ENCODE data around the gene NRAP.
A peak's percentile ranks its signal among the peaks of the same experiment; 100 is the strongest.

Gene NRAP

GRCh38 chr10:113562704-113563103, 101.1 kb downstream of the NRAP start:
- no peaks in the 10 kb centered on the region for H3K27me3 ChIP-seq (ENCODE audit: control insufficient read depth, insufficient read depth, low read length)
- H3K4me3 ChIP-seq (ENCODE audit: low read length) = no peak overlapping the region
- peaks cover 7% of the 10 kb centered on the region for H3K4me1 ChIP-seq (ENCODE audit: control insufficient read depth, insufficient read depth, low read length)
- no peaks in the 10 kb centered on the region for H3K9me3 ChIP-seq (ENCODE audit: control insufficient read depth, low read length)
- H3K36me3 ChIP-seq (ENCODE audit: control insufficient read depth, insufficient read depth, low read length) = no peaks in the 10 kb centered on the region
- peak overlapping the region; percentile 48 for H3K9ac ChIP-seq (ENCODE audit: low read length)

DNA sequence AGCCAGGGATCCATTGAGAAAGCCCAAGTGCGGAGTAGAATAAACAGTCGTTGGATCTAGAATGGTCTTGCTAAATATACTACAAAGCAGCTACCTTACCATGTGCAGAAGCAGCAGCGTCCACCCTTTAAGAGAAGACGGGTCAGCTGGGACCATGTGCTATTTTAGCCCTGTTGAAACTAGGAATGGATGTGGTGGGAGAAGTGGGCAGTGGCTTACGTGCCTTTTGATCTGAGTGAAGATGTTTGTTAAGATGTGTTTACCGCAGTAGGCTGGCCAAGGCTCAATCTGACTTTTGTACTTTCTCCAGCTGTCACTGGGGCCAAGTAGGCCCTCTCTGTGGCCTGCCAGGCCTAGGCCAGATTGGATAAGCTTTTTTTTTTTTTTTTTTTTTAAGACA, 101.8 kb downstream of the NRAP start:
- H3K4me3 ChIP-seq (ENCODE audit: low read length) = no peak overlapping the region
- no peaks in the 10 kb centered on the region for H3K27me3 ChIP-seq (ENCODE audit: control insufficient read depth, insufficient read depth, low read length)
- H3K9me3 ChIP-seq (ENCODE audit: control insufficient read depth, low read length) = no peaks in the 10 kb centered on the region
- H3K9ac ChIP-seq (ENCODE audit: low read length) = no peak overlapping the region
- peaks cover 7% of the 10 kb centered on the region for H3K4me1 ChIP-seq (ENCODE audit: control insufficient read depth, insufficient read depth, low read length)
- H3K36me3 ChIP-seq (ENCODE audit: control insufficient read depth, insufficient read depth, low read length) = no peaks in the 10 kb centered on the region

- no peaks in the 10 kb centered on the region for H3K36me3 ChIP-seq (ENCODE audit: control insufficient read depth, insufficient read depth, low read length)
- peaks cover 7% of the 10 kb centered on the region for H3K4me1 ChIP-seq (ENCODE audit: control insufficient read depth, insufficient read depth, low read length)
- H3K9me3 ChIP-seq (ENCODE audit: control insufficient read depth, low read length) = no peaks in the 10 kb centered on the region
- no peak overlapping the region for H3K9ac ChIP-seq (ENCODE audit: low read length)
- no peaks in the 10 kb centered on the region for H3K27me3 ChIP-seq (ENCODE audit: control insufficient read depth, insufficient read depth, low read length)
- H3K4me3 ChIP-seq (ENCODE audit: low read length) = no peak overlapping the region
These were observed 102.6 kb downstream of the NRAP start for GRCh38 chr10:113561214-113561613.

- H3K4me3 ChIP-seq (ENCODE audit: low read length) = no peak overlapping the region
- H3K27me3 ChIP-seq (ENCODE audit: control insufficient read depth, insufficient read depth, low read length) = no peaks in the 10 kb centered on the region
- H3K4me1 ChIP-seq (ENCODE audit: control insufficient read depth, insufficient read depth, low read length) = peaks cover 12% of the 10 kb centered on the region
- no peaks in the 10 kb centered on the region for H3K36me3 ChIP-seq (ENCODE audit: control insufficient read depth, insufficient read depth, low read length)
- no peaks in the 10 kb centered on the region for H3K9me3 ChIP-seq (ENCODE audit: control insufficient read depth, low read length)
- H3K9ac ChIP-seq (ENCODE audit: low read length) = no peak overlapping the region
These were observed 103.8 kb downstream of the NRAP start for GRCh38 chr10:113560071-113560470.

DNA sequence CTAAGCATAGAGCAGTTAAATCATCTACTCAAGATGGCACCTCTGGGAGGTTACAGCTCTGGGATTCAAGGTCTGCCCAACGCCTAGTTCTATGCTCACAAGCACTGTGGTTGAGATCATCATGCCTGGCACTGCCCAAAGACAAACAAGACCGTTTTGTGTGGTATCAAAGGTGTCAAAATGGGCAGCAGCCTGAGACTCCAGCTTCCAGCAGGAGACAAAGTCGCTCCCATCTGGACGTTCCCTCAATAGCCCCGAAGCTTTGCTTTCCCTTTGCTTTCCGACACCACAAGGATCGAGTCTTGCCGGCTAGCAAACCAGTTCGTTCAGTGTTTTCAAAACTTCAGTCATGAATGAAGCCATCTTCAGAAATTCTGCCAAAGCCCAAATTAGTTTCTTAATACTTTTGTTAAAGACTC, 105.9 kb downstream of the NRAP start:
- Histone ChIP-seq H3K9me3 (ENCODE audit: control insufficient read depth, low read length) (no peaks in the 10 kb centered on the region), H3K36me3 (ENCODE audit: control insufficient read depth, insufficient read depth, low read length) (no peaks in the 10 kb centered on the region), H3K4me1 (ENCODE audit: control insufficient read depth, insufficient read depth, low read length) (peaks cover 17% of the 10 kb centered on the region), H3K27me3 (ENCODE audit: control insufficient read depth, insufficient read depth, low read length) (no peaks in the 10 kb centered on the region), H3K9ac (ENCODE audit: low read length) (no peak overlapping the region), H3K4me3 (ENCODE audit: low read length) (no peak overlapping the region)

- Histone ChIP-seq H3K9me3 (ENCODE audit: control insufficient read depth, low read length) (no peaks in the 10 kb centered on the region), H3K9ac (ENCODE audit: low read length) (no peak overlapping the region), H3K4me3 (ENCODE audit: low read length) (no peak overlapping the region), H3K27me3 (ENCODE audit: control insufficient read depth, insufficient read depth, low read length) (no peaks in the 10 kb centered on the region), H3K36me3 (ENCODE audit: control insufficient read depth, insufficient read depth, low read length) (no peaks in the 10 kb centered on the region), H3K4me1 (ENCODE audit: control insufficient read depth, insufficient read depth, low read length) (peaks cover 21% of the 10 kb centered on the region)
These were observed 106.4 kb downstream of the NRAP start for GRCh38 chr10:113557424-113557862.

DNA sequence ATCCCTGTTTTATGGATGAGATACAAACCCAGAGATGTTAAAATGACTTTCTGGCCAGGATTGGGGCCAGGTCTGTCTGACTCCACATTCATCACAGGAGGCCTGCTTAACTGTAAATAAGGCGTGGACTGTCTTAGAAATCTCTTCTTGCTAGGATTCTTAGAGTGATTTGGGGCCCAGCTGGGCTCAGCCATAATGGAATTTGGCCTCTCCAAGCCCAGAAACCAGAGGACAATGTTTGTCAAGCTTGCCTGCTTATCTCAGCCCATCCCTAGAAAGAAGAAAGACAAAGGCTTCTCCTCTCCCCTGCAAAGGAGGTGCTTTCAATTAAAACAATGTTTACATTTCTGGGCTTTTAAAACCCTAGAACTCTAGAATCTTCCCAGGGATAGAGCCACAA, 108.1 kb downstream of the NRAP start:
- H3K27me3 ChIP-seq (ENCODE audit: control insufficient read depth, insufficient read depth, low read length) = no peaks in the 10 kb centered on the region
- peaks cover 28% of the 10 kb centered on the region for H3K4me1 ChIP-seq (ENCODE audit: control insufficient read depth, insufficient read depth, low read length)
- no peak overlapping the region for H3K9ac ChIP-seq (ENCODE audit: low read length)

DNA sequence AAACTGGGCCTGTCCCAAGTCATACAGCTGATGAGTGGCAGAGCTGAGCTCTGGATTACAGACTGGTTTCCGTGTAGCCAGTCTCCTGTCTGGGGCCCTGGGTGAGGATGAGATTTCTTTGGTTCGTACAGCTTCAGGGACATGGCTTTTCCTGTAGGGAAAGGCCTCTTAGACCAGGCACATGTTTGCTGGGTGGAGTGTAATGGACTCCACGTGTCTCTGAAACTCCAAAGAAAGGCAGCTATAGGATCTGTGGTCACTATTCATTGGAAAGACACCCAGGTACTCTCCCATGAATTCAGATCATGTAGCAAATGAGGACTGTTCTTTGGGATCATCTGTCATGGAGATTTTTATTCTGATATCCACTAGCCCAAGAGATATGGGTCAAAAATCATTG, 108.6 kb downstream of the NRAP start:
- Histone ChIP-seq H3K9ac (ENCODE audit: low read length) (no peak overlapping the region), H3K27me3 (ENCODE audit: control insufficient read depth, insufficient read depth, low read length) (no peaks in the 10 kb centered on the region), H3K4me1 (ENCODE audit: control insufficient read depth, insufficient read depth, low read length) (peaks cover 28% of the 10 kb centered on the region), H3K4me3 (ENCODE audit: low read length) (no peak overlapping the region), H3K36me3 (ENCODE audit: control insufficient read depth, insufficient read depth, low read length) (no peaks in the 10 kb centered on the region), H3K9me3 (ENCODE audit: control insufficient read depth, low read length) (no peaks in the 10 kb centered on the region)

More for the DNA sequence above, 108.1 kb downstream of the NRAP start:
- no peaks in the 10 kb centered on the region for H3K9me3 ChIP-seq (ENCODE audit: control insufficient read depth, low read length)
- H3K4me3 ChIP-seq (ENCODE audit: low read length) = no peak overlapping the region
- H3K36me3 ChIP-seq (ENCODE audit: control insufficient read depth, insufficient read depth, low read length) = no peaks in the 10 kb centered on the region

DNA sequence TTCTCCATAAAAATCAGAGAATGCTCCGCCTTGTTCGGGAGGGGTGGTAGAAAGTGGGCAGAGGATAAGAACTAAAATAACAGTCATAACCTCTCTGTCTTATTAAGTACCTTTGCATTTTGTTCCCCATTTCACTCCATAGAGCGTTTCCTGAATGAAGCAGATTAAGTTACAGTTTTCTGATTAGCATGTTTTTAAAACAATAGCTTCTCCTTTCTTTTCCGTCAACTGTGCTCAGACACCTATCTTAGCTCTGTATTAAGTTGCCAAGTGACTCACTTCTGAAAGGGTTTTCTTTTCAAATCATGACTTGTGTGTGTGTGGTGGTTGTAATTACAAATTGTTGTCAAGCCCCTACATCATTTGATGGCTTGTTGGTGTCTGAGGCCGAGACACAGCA, 109.6 kb downstream of the NRAP start:
- Histone ChIP-seq H3K4me3 (ENCODE audit: low read length) (no peak overlapping the region), H3K9ac (ENCODE audit: low read length) (no peak overlapping the region)

DNA sequence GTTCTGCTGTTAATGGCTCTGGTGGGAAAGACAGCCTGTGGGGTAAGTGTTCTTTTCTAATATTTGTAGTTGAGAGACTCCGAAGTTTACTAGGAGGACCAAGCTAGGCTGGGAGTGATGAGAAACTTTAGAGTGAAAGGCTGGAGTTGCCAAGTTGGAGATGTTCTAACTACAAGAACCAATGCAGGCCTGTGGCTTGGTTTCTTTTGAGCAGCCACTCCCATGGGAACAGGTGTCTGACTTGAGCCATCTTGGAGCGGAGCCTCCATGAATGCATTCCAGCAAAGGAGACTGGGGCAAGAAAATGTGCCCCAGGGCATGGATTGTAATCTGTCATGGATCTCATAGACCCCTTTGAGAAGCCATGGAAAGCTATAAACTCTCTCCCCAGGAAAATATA, 110.7 kb downstream of the NRAP start:
- H3K9me3 ChIP-seq (ENCODE audit: control insufficient read depth, low read length) = no peaks in the 10 kb centered on the region
- no peaks in the 10 kb centered on the region for H3K36me3 ChIP-seq (ENCODE audit: control insufficient read depth, insufficient read depth, low read length)
- H3K27me3 ChIP-seq (ENCODE audit: control insufficient read depth, insufficient read depth, low read length) = no peaks in the 10 kb centered on the region
- H3K4me3 ChIP-seq (ENCODE audit: low read length) = no peak overlapping the region
- H3K9ac ChIP-seq (ENCODE audit: low read length) = no peak overlapping the region
- H3K4me1 ChIP-seq (ENCODE audit: control insufficient read depth, insufficient read depth, low read length) = peaks cover 28% of the 10 kb centered on the region

More for the DNA sequence above, 109.6 kb downstream of the NRAP start:
- H3K9me3 ChIP-seq (ENCODE audit: control insufficient read depth, low read length) = no peaks in the 10 kb centered on the region
- no peaks in the 10 kb centered on the region for H3K36me3 ChIP-seq (ENCODE audit: control insufficient read depth, insufficient read depth, low read length)
- H3K27me3 ChIP-seq (ENCODE audit: control insufficient read depth, insufficient read depth, low read length) = no peaks in the 10 kb centered on the region
- peaks cover 28% of the 10 kb centered on the region for H3K4me1 ChIP-seq (ENCODE audit: control insufficient read depth, insufficient read depth, low read length)

DNA sequence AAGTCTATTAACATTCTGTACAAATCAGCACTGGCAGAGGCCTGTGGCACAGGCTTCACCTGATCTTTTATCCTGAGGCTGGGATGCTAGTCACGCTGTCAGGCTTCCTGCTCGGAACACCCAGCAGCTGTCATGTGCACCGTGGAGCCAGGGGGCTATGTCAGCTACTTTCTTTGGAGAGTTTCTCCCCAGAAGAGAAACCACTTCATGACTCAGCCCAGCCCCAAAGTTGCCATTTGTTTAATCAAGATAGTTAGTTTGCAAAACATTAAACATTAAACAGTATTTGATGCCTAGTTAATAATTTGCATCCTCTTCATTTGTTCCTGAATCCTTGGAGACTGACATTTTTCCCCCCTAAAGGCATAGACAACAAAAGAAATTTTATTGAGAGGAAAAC, 111.1 kb downstream of the NRAP start, which contains the start of gene HABP2:
Gene HABP2 (plus strand): TSS at position 353 of the 400 bp plus-strand sequence. CDS start 69 bp downstream, outside the sequence.
- H3K9ac ChIP-seq (ENCODE audit: low read length) = no peak within 1 kb of the TSS
- no peak within 1 kb of the TSS for H3K4me3 ChIP-seq (ENCODE audit: low read length)
- no peaks in the 10 kb centered on the region for H3K36me3 ChIP-seq (ENCODE audit: control insufficient read depth, insufficient read depth, low read length)
- no peaks in the 10 kb centered on the region for H3K27me3 ChIP-seq (ENCODE audit: control insufficient read depth, insufficient read depth, low read length)
- peaks cover 28% of the 10 kb centered on the region for H3K4me1 ChIP-seq (ENCODE audit: control insufficient read depth, insufficient read depth, low read length)
- H3K9me3 ChIP-seq (ENCODE audit: control insufficient read depth, low read length) = no peaks in the 10 kb centered on the region

GRCh38 chr10:113552014-113552413, 111.8 kb downstream of the NRAP start:
- peaks cover 28% of the 10 kb centered on the region for H3K4me1 ChIP-seq (ENCODE audit: control insufficient read depth, insufficient read depth, low read length)
- no peak overlapping the region for H3K9ac ChIP-seq (ENCODE audit: low read length)
- no peaks in the 10 kb centered on the region for H3K27me3 ChIP-seq (ENCODE audit: control insufficient read depth, insufficient read depth, low read length)
- no peaks in the 10 kb centered on the region for H3K36me3 ChIP-seq (ENCODE audit: control insufficient read depth, insufficient read depth, low read length)
- H3K4me3 ChIP-seq (ENCODE audit: low read length) = no peak overlapping the region
- H3K9me3 ChIP-seq (ENCODE audit: control insufficient read depth, low read length) = no peaks in the 10 kb centered on the region

- Histone ChIP-seq H3K9ac (ENCODE audit: low read length) (no peak overlapping the region), H3K4me3 (ENCODE audit: low read length) (no peak overlapping the region), H3K4me1 (ENCODE audit: control insufficient read depth, insufficient read depth, low read length) (peaks cover 22% of the 10 kb centered on the region), H3K27me3 (ENCODE audit: control insufficient read depth, insufficient read depth, low read length) (no peaks in the 10 kb centered on the region), H3K36me3 (ENCODE audit: control insufficient read depth, insufficient read depth, low read length) (no peaks in the 10 kb centered on the region), H3K9me3 (ENCODE audit: control insufficient read depth, low read length) (no peaks in the 10 kb centered on the region)
These were observed 113.5 kb downstream of the NRAP start for GRCh38 chr10:113550365-113550764.

All from mucosa of stomach (tissue), 1 donor.